ENCODE data around the gene CLNK. TPM values are rescaled to one million over a fixed set of nuclear protein-coding genes. Genes with fewer than 3 reads are reported as not detected.

CLNK gene
- total and polyA plus RNA-seq, 2 of the 8 experiments (the other 6 are each of a cell fraction or from before 2014, with no cell fraction given), result not detected

GRCh38 chr4:10664408-10664807 is 20.2 kb downstream of the CLNK start (continued):
- TF ChIP-seq SUZ12 (IDR thresholded peaks at IDR 0.05; ENCODE audit: low read length), result no peak
- no peak for TF ChIP-seq ZNF274 (IDR thresholded peaks at IDR 0.05; ENCODE audit: borderline replicate concordance, extremely low read depth, low read length)
- no peak for TF ChIP-seq CTCF (IDR thresholded peaks at IDR 0.05; ENCODE audit: control extremely low read depth in 1 of 3, insufficient read depth in 1 of 3, low read depth in 1 of 3, low read length in 3 of 3)
- TF ChIP-seq, protein P1, sequence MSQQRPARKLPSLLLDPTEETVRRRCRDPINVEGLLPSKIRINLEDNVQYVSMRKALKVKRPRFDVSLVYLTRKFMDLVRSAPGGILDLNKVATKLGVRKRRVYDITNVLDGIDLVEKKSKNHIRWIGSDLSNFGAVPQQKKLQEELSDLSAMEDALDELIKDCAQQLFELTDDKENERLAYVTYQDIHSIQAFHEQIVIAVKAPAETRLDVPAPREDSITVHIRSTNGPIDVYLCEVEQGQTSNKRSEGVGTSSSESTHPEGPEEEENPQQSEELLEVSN (IDR thresholded peaks at IDR 0.05), result no peak
